GM12891 (cell line): ENCODE results near the gene PXMP2.

Experiments
- PAX5 ChIP-seq: IDR thresholded peaks from 2 replicates; pipeline ENCODE4 v1.6.1; 2011; ENCODE audit warnings: low read length, moderate library complexity, mild to moderate bottlenecking; ENCODE audit not compliant: insufficient read depth, severe bottlenecking
- POLR2A ChIP-seq: IDR thresholded peaks from 2 replicates; pipeline ENCODE4 v1.6.1; 2011; ENCODE audit warnings: low read depth, low read length, control low read depth
- POLR2AphosphoS5 ChIP-seq: IDR thresholded peaks from 2 replicates; pipeline ENCODE4 v1.6.1; 2011; ENCODE audit warnings: low read depth, low read length, control low read depth
- POU2F2 ChIP-seq: IDR thresholded peaks from 2 replicates; pipeline ENCODE4 v1.6.1; 2011; ENCODE audit warnings: low read depth, mild to moderate bottlenecking, control low read depth, low read length, moderate library complexity
- TAF1 ChIP-seq: IDR thresholded peaks from 2 replicates; pipeline ENCODE4 v1.6.1; 2011; ENCODE audit warnings: low read depth, low read length, control low read depth

- TF ChIP-seq TAF1 (no peak), POLR2A (no peak), PAX5 (no peak), POU2F2 (no peak), POLR2AphosphoS5 (no peak)
These were observed 16.3 kb downstream of the PXMP2 start for GRCh38 chr12:132703641-132704040.
